ENCODE measurements around the gene YJU2. TPM values are rescaled to one million over a fixed set of nuclear protein-coding genes. Genes with fewer than 3 reads are reported as not detected.
"Not testable (repeated sequence)": the region's sequence is repeated elsewhere in the genome, so short reads cannot be mapped to it uniquely, and the experiment has no call there.

YJU2 gene
- polyA plus RNA-seq, 1 donor = 20.9 TPM

- not testable (repeated sequence) for H3K4me3 ChIP-seq (ENCODE audit: low read length); DNase-seq; H3K4me1 ChIP-seq (ENCODE audit: control insufficient read depth, insufficient read depth, low read length); H3K27ac ChIP-seq (ENCODE audit: low read length); H3K27me3 ChIP-seq (ENCODE audit: control insufficient read depth, insufficient read depth, low read length); H3K36me3 ChIP-seq (ENCODE audit: control insufficient read depth, insufficient read depth, low read length); H3K9me3 ChIP-seq (ENCODE audit: control insufficient read depth, low read depth, low read length)
- no CpG with 5 or more reads among the region's 16 CpGs for WGBS (ENCODE audit: insufficient coverage, low lambda C conversion rate)
Measured at GRCh38 chr19:4237510-4237909, 9.4 kb upstream of the YJU2 start.

DNA sequence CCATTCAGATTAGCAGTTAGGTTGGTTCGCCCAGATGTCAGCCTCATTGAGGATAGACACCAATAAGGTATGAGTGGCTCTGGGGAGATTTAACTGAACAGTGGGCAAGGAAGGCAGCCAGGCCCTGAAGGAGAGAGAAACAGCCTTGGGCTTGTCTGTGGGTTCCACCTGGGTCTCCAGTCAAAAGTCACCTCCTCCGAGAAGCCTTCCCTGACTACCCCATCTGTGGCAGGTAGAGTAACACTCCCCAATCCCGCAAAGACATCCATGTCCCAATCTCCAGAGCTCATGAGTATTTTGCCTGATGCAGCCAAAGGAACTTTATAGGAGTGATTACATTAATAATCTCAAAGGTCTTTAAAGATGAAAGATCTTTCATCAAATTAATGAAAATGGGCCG lies 8.0 kb upstream of the YJU2 start:
- Histone ChIP-seq H3K27me3 (ENCODE audit: control insufficient read depth, insufficient read depth, low read length) (peaks cover 6% of the 10 kb centered on the region), H3K4me1 (ENCODE audit: control insufficient read depth, insufficient read depth, low read length) (no peaks in the 10 kb centered on the region), H3K27ac (ENCODE audit: low read length) (no peak overlapping the region), H3K9me3 (ENCODE audit: control insufficient read depth, low read depth, low read length) (no peaks in the 10 kb centered on the region), H3K36me3 (ENCODE audit: control insufficient read depth, insufficient read depth, low read length) (no peaks in the 10 kb centered on the region), H3K4me3 (ENCODE audit: low read length) (no peak overlapping the region)
- 100% methylated on average over 1 of the region's 4 CpGs for WGBS (ENCODE audit: insufficient coverage, low lambda C conversion rate)
- DNase-seq = no peak

DNA sequence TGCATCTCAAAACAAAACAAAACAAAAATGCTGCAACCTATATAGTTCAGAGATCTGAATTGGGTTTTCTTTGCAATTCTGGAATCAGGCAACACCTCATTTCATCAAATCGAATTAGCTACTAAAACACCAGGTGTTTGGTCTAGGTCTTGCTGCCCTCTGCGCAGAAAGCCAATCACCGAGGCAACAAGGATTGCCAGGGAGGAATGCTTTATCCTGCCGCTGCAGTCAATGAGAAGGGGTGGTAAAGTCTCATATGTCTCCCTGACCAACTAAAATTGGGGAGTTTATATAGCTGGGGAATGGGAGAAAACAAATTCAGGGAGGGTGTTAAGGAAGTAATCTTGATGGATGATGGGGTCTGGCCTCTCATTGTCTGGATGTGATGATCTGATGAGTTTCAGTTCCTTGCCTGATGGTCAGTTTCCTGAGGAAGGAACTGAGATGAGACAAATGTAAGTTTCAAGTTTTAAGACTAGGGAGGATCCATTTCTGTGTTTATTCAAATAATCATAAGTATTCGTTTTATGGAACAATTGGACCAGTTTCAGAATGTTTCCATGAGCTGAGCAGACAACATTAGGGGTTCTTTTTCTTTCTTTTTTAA lies 5.0 kb upstream of the YJU2 start:
- 70% methylated on average over 1 of the region's 5 CpGs for WGBS (ENCODE audit: insufficient coverage, low lambda C conversion rate)
- Histone ChIP-seq H3K4me3 (ENCODE audit: low read length) (no peak overlapping the region), H3K27me3 (ENCODE audit: control insufficient read depth, insufficient read depth, low read length) (peaks cover 2% of the 10 kb centered on the region), H3K4me1 (ENCODE audit: control insufficient read depth, insufficient read depth, low read length) (peaks cover 4% of the 10 kb centered on the region), H3K9me3 (ENCODE audit: control insufficient read depth, low read depth, low read length) (no peaks in the 10 kb centered on the region), H3K36me3 (ENCODE audit: control insufficient read depth, insufficient read depth, low read length) (no peaks in the 10 kb centered on the region), H3K27ac (ENCODE audit: low read length) (no peak overlapping the region)
- DNase-seq = no peak

- H3K27me3 ChIP-seq (ENCODE audit: control insufficient read depth, insufficient read depth, low read length); H3K9me3 ChIP-seq (ENCODE audit: control insufficient read depth, low read depth, low read length); H3K4me3 ChIP-seq (ENCODE audit: low read length); DNase-seq; H3K4me1 ChIP-seq (ENCODE audit: control insufficient read depth, insufficient read depth, low read length); H3K27ac ChIP-seq (ENCODE audit: low read length): not testable (repeated sequence)
- peaks cover 19% of the 10 kb centered on the region for H3K36me3 ChIP-seq (ENCODE audit: control insufficient read depth, insufficient read depth, low read length)
- WGBS (ENCODE audit: insufficient coverage, low lambda C conversion rate) = no CpG with 5 or more reads among the region's 6 CpGs
Measured at GRCh38 chr19:4245938-4246337, 942 bp upstream of the YJU2 start.

- H3K27me3 ChIP-seq (ENCODE audit: control insufficient read depth, insufficient read depth, low read length) = no peaks in the 10 kb centered on the region
- no peaks in the 10 kb centered on the region for H3K9me3 ChIP-seq (ENCODE audit: control insufficient read depth, low read depth, low read length)
- no peaks in the 10 kb centered on the region for H3K4me1 ChIP-seq (ENCODE audit: control insufficient read depth, insufficient read depth, low read length)
- no CpG with 5 or more reads among the region's 4 CpGs for WGBS (ENCODE audit: insufficient coverage, low lambda C conversion rate)
- H3K36me3 ChIP-seq (ENCODE audit: control insufficient read depth, insufficient read depth, low read length) = peaks cover 72% of the 10 kb centered on the region
- no peak overlapping the region for H3K4me3 ChIP-seq (ENCODE audit: low read length)
- H3K27ac ChIP-seq (ENCODE audit: low read length) = no peak overlapping the region
- no peak for DNase-seq
Measured at GRCh38 chr19:4256563-4256962, 9.7 kb downstream of the YJU2 start.

DNA sequence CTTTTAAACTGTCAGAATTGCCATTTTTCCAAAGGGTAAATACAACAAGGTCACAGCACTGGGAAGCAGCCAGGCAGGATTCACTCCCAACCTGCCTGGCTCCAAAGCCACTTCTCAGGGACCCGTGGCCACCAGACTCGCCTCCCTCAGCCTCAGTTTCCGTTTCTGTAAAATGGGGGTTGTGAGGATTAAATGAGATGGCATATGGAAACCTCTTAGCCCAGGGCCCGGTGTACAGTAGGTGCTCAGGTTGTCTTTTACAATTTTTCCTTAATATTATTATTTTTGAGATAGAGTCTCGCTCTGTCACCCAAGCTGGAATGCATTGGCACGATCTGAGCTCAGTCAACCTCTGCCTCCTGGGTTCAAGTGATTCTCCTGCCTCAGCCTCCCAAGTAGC lies 10.1 kb downstream of the YJU2 start:
- H3K36me3 ChIP-seq (ENCODE audit: control insufficient read depth, insufficient read depth, low read length) = peaks cover 74% of the 10 kb centered on the region
- no peaks in the 10 kb centered on the region for H3K9me3 ChIP-seq (ENCODE audit: control insufficient read depth, low read depth, low read length)
- no peak for DNase-seq
- no peaks in the 10 kb centered on the region for H3K27me3 ChIP-seq (ENCODE audit: control insufficient read depth, insufficient read depth, low read length)
- no peak overlapping the region for H3K4me3 ChIP-seq (ENCODE audit: low read length)
- H3K4me1 ChIP-seq (ENCODE audit: control insufficient read depth, insufficient read depth, low read length) = no peaks in the 10 kb centered on the region
- no CpG with 5 or more reads among the region's 6 CpGs for WGBS (ENCODE audit: insufficient coverage, low lambda C conversion rate)
- no peak overlapping the region for H3K27ac ChIP-seq (ENCODE audit: low read length)

GRCh38 chr19:4258181-4258580 lies 11.3 kb downstream of the YJU2 start:
- Histone ChIP-seq H3K36me3 (ENCODE audit: control insufficient read depth, insufficient read depth, low read length) (peaks cover 75% of the 10 kb centered on the region), H3K9me3 (ENCODE audit: control insufficient read depth, low read depth, low read length) (no peaks in the 10 kb centered on the region), H3K27me3 (ENCODE audit: control insufficient read depth, insufficient read depth, low read length) (no peaks in the 10 kb centered on the region), H3K4me3 (ENCODE audit: low read length) (no peak overlapping the region), H3K4me1 (ENCODE audit: control insufficient read depth, insufficient read depth, low read length) (no peaks in the 10 kb centered on the region), H3K27ac (ENCODE audit: low read length) (no peak overlapping the region)
- no CpG with 5 or more reads among the region's 28 CpGs for WGBS (ENCODE audit: insufficient coverage, low lambda C conversion rate)
- DNase-seq = no peak

GRCh38 chr19:4260613-4261191 lies 13.8 kb downstream of the YJU2 start:
- H3K4me3 ChIP-seq (ENCODE audit: low read length) = no peak overlapping the region
- DNase-seq = no peak
- peaks cover 58% of the 10 kb centered on the region for H3K36me3 ChIP-seq (ENCODE audit: control insufficient read depth, insufficient read depth, low read length)
- no CpG with 5 or more reads among the region's 11 CpGs for WGBS (ENCODE audit: insufficient coverage, low lambda C conversion rate)
- H3K27ac ChIP-seq (ENCODE audit: low read length) = no peak overlapping the region
- H3K4me1 ChIP-seq (ENCODE audit: control insufficient read depth, insufficient read depth, low read length) = no peaks in the 10 kb centered on the region
- H3K9me3 ChIP-seq (ENCODE audit: control insufficient read depth, low read depth, low read length) = no peaks in the 10 kb centered on the region
- H3K27me3 ChIP-seq (ENCODE audit: control insufficient read depth, insufficient read depth, low read length) = no peaks in the 10 kb centered on the region

GRCh38 chr19:4264812-4265211 lies 17.9 kb downstream of the YJU2 start:
- 80% methylated on average over 1 of the region's 4 CpGs for WGBS (ENCODE audit: insufficient coverage, low lambda C conversion rate)
- Histone ChIP-seq H3K36me3 (ENCODE audit: control insufficient read depth, insufficient read depth, low read length) (peaks cover 55% of the 10 kb centered on the region), H3K9me3 (ENCODE audit: control insufficient read depth, low read depth, low read length) (no peaks in the 10 kb centered on the region), H3K27me3 (ENCODE audit: control insufficient read depth, insufficient read depth, low read length) (no peaks in the 10 kb centered on the region), H3K4me1 (ENCODE audit: control insufficient read depth, insufficient read depth, low read length) (no peaks in the 10 kb centered on the region), H3K27ac (ENCODE audit: low read length) (no peak overlapping the region), H3K4me3 (ENCODE audit: low read length) (no peak overlapping the region)
- no peak for DNase-seq

DNA sequence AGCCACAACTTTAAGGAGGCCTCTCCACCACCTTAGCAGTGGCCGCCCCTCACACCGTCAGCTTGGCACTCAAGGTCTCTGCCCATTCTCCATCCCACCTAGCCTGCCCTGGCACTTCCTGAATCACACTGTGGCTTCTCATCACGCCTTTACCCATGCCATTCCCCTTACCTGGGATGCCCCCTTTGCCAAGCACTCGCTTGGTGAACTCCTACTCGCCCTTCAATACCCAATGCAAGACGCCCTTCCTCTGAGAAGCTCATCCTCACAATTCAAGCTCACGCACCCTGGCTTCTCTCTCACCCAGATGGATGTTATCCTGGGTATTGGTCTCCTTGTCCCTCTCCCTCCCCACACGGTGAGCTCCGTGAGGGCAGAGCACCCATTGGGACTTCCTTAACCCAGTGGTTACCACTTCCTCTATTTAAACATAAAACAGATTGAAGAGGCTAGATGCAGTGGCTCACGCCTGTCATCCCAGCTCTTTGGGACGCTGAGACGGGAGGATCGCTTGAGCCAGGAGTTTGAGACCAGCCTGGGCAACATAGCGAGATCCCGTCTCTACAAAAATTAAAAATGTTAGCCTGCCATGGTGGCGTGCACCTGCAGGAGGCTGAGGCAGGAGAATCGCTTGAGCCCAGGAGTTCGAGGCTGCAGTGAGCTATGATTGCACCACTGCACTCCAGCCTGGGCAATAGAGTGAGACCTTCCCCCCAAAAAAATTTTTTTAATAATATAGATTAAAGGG lies 19.5 kb downstream of the YJU2 start:
- H3K9me3 ChIP-seq (ENCODE audit: control insufficient read depth, low read depth, low read length) = no peaks in the 10 kb centered on the region
- no CpG with 5 or more reads among the region's 18 CpGs for WGBS (ENCODE audit: insufficient coverage, low lambda C conversion rate)
- H3K36me3 ChIP-seq (ENCODE audit: control insufficient read depth, insufficient read depth, low read length) = peaks cover 49% of the 10 kb centered on the region
- no peak for DNase-seq
- no peak overlapping the region for H3K4me3 ChIP-seq (ENCODE audit: low read length)
- no peak overlapping the region for H3K27ac ChIP-seq (ENCODE audit: low read length)
- no peaks in the 10 kb centered on the region for H3K4me1 ChIP-seq (ENCODE audit: control insufficient read depth, insufficient read depth, low read length)
- H3K27me3 ChIP-seq (ENCODE audit: control insufficient read depth, insufficient read depth, low read length) = no peaks in the 10 kb centered on the region
